GM23248 (cell line): Measurements from ENCODE around the gene GNB1.

Source experiments
- EZH2 ChIP-seq: fragments of 200-600 bp; sonication (generic); IDR thresholded peaks from 2 replicates; pipeline ENCODE4 v1.6.1; 2018; ENCODE audit warnings: antibody characterized with exemption, mild to moderate bottlenecking; ENCODE audit not compliant: insufficient read depth, poor library complexity, severe bottlenecking
- EZH2phosphoT487 ChIP-seq: fragments of 200-600 bp; sonication (generic); IDR thresholded peaks from 2 replicates; pipeline ENCODE4 v1.6.1; 2018; ENCODE audit warnings: antibody characterized with exemption, moderate library complexity, mild to moderate bottlenecking, low read depth; ENCODE audit not compliant: insufficient read depth

DNA sequence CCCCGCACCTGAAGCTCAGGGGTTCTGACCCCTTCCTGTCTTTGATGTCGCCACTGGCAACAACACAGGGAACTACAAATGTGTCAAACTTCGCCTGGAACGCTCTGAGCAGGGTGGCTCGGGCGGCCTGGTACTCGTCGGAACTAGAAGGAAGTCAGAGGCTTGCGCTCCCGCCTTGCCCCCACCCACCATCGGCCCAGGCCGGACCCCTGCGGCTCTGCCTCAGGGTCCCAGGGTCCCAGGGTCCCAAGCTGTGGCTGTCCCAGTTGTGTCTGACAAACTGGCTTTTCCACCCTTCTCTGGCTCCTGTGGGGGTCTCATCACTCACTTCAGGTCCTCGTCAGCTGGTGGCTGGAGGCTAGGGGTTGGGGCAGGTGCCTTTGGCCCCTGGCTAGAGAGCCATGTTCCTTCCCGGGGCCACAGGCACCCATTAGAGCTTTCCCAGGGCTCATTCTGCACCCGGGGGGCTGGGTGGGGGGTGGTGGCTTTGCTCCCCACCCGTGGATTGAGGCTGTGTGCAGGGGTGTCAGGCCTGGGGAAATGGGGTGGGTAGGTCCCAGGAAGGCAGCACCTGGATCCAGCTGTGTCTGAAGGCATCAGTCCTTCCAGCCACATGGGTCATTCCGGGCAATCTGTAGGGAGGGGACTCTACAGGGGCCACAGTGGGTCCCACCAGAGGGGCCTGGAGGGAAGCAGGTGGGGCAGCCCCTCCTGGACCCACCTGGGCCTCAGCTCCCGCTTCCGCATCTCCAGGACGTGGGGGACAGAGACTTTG lies 36.2 kb upstream of the GNB1 start:
- no peak for TF ChIP-seq EZH2phosphoT487
- no peak for TF ChIP-seq EZH2
